Activated CD4-positive, alpha-beta T cell treated with anti-CD3 and anti-CD28 coated beads, Interleukin-2, amount 50 U/mL, for 16 hours (primary cell): Measurements from ENCODE around the gene IQSEC3.
"Not testable (repeated sequence)": the region's sequence is repeated elsewhere in the genome, so short reads cannot be mapped to it uniquely, and the experiment has no call there.

Experiments used
- DNase-seq: peaks from one replicate; pipeline ENCODE4 v3.0.0-alpha.2; 2020

Gene IQSEC3

GRCh38 chr12:205026-205425, 138.5 kb downstream of the IQSEC3 start:
- DNase-seq = no peak

GRCh38 chr12:206746-207440, 140.3 kb downstream of the IQSEC3 start:
- no peak for DNase-seq

- no peak for DNase-seq
Observed at GRCh38 chr12:207804-208203, 141.2 kb downstream of the IQSEC3 start.

GRCh38 chr12:208813-209212, 142.2 kb downstream of the IQSEC3 start:
- DNase-seq = no peak

- no peak for DNase-seq
Observed at GRCh38 chr12:209246-209645, 142.7 kb downstream of the IQSEC3 start.

GRCh38 chr12:209851-210250, 143.3 kb downstream of the IQSEC3 start:
- no peak for DNase-seq

- no peak for DNase-seq
Observed at GRCh38 chr12:210277-211141, 143.9 kb downstream of the IQSEC3 start.

GRCh38 chr12:211142-211465, 144.5 kb downstream of the IQSEC3 start:
- no peak for DNase-seq

- no peak for DNase-seq
Observed at GRCh38 chr12:211639-212414, 145.3 kb downstream of the IQSEC3 start.

- DNase-seq = no peak
Observed at GRCh38 chr12:212415-212714, 145.8 kb downstream of the IQSEC3 start.

GRCh38 chr12:212715-213526, 146.4 kb downstream of the IQSEC3 start:
- DNase-seq = no peak

- DNase-seq = no peak
Observed at GRCh38 chr12:213527-213932, 147.0 kb downstream of the IQSEC3 start.

- DNase-seq = no peak
Observed at GRCh38 chr12:214003-214741, 147.6 kb downstream of the IQSEC3 start, which contains the start of gene SLC6A12. TSS of gene SLC6A12 (minus strand) at chr12:214157. CDS start at chr12:209986, 4,171 bp downstream.

GRCh38 chr12:215116-215515, 148.5 kb downstream of the IQSEC3 start:
- DNase-seq = no peak

GRCh38 chr12:217029-217428, 150.5 kb downstream of the IQSEC3 start:
- DNase-seq = not testable (repeated sequence)

- no peak for DNase-seq
Observed at GRCh38 chr12:218221-218620, 151.7 kb downstream of the IQSEC3 start.

- no peak for DNase-seq
Observed at GRCh38 chr12:218728-219590, 152.4 kb downstream of the IQSEC3 start.

- peak; percentile 82 for DNase-seq
Observed at GRCh38 chr12:219891-220352, 153.4 kb downstream of the IQSEC3 start.

GRCh38 chr12:220491-220890, 153.9 kb downstream of the IQSEC3 start:
- no peak for DNase-seq

- no peak for DNase-seq
Observed at GRCh38 chr12:220946-221550, 154.5 kb downstream of the IQSEC3 start.

- DNase-seq = no peak
Observed at GRCh38 chr12:221736-222135, 155.2 kb downstream of the IQSEC3 start.
